SK-N-SH (cell line): ENCODE results near the gene SHMT2. TPM values are rescaled to one million over a fixed set of nuclear protein-coding genes. Genes with fewer than 3 reads are reported as not detected.

Experiments
- CTCF ChIA-PET: fragments of 300-600, 350-600 bp; formaldehyde crosslinking; extraction: SDS; loops from one replicate; lab custom pipeline; 2021; lab: Yijun Ruan, JAX
- POLR2A ChIA-PET: fragments of 350-600 bp; sonication (Branson Sonifier 250); formaldehyde crosslinking; extraction: SDS; loops from one replicate; lab custom pipeline; 2020; ENCODE audit warnings: antibody characterized with exemption, inconsistent platforms; lab: Yijun Ruan, JAX
- DNase-seq: peaks from one replicate; pipeline ENCODE4 v3.0.0; 2012
- H2AFZ ChIP-seq: fragments of 200-600 bp; sonication (generic); 2 replicates; pipeline ENCODE4 v1.8.1; 2016; ENCODE audit warnings: antibody characterized with exemption, mild to moderate bottlenecking, low read depth
- H3F3A ChIP-seq: fragments of 200-600 bp; sonication (generic); replicated peaks from 2 replicates; pipeline ENCODE3; 2016; ENCODE audit warnings: antibody characterized with exemption, mild to moderate bottlenecking; ENCODE audit not compliant: insufficient read depth
- H3K27ac ChIP-seq, 2 experiments: fragments of 200-500 bp in 1 of 2; fragments of 200-600 bp in 1 of 2; sonication (Bioruptor generic) in 1 of 2; sonication (generic), shearing (Covaris generic) in 1 of 2; 2 replicates each; pipeline versions ENCODE4 v1.5.1 to v1.6.1; 2014 to 2016; ENCODE audit warnings: low read depth in 2 of 2, inconsistent platforms in 1 of 2, low read length in 1 of 2, mild to moderate bottlenecking in 1 of 2, mixed read lengths in 1 of 2
- H3K27me3 ChIP-seq: fragments of 200-600 bp; sonication (generic), shearing (Covaris generic); 2 replicates; pipeline ENCODE4 v1.6.1; 2016; ENCODE audit warnings: mixed run types; ENCODE audit not compliant: insufficient read depth
- H3K36me3 ChIP-seq, 2 experiments: fragments of 200-500 bp in 1 of 2; fragments of 200-600 bp in 1 of 2; sonication (Bioruptor generic) in 1 of 2; sonication (generic) in 1 of 2; replicated peaks in 1 of 2; 2 replicates each; pipeline versions ENCODE3 to v1.5.1; 2014 to 2016; ENCODE audit warnings: low read length in 1 of 2, mild to moderate bottlenecking in 1 of 2; ENCODE audit not compliant: insufficient read depth in 2 of 2, control insufficient read depth in 1 of 2
- H3K4me1 ChIP-seq, 2 experiments: fragments of 200-500 bp in 1 of 2; fragments of 200-600 bp in 1 of 2; sonication (Bioruptor generic) in 1 of 2; sonication (generic), shearing (Covaris generic) in 1 of 2; 2 replicates each; pipeline versions ENCODE4 v1.5.1 to v1.6.1; 2014 to 2016; ENCODE audit warnings: low read depth in 1 of 2, low read length in 1 of 2, mixed run types in 1 of 2; ENCODE audit not compliant: insufficient read depth in 2 of 2, control insufficient read depth in 1 of 2
- H3K4me2 ChIP-seq: fragments of 200-600 bp; sonication (generic), shearing (Covaris generic); 2 replicates; pipeline ENCODE4 v1.6.1; 2017; ENCODE audit warnings: mixed run types
- H3K4me3 ChIP-seq, 2 experiments: fragments of 200-500 bp in 1 of 2; fragments of 200-600 bp in 1 of 2; sonication (Bioruptor generic) in 1 of 2; sonication (generic), shearing (Covaris generic) in 1 of 2; 2 replicates each; pipeline versions ENCODE4 v1.5.1 to v1.8.1; 2014 to 2016; ENCODE audit warnings: low read depth in 2 of 2, inconsistent platforms in 1 of 2, low read length in 1 of 2, mild to moderate bottlenecking in 1 of 2, mixed read lengths in 1 of 2, moderate library complexity in 1 of 2
- H3K79me2 ChIP-seq: fragments of 200-600 bp; sonication (generic); 2 replicates; pipeline ENCODE4 v1.8.1; 2017; ENCODE audit warnings: mild to moderate bottlenecking; ENCODE audit not compliant: insufficient read depth
- H3K9ac ChIP-seq: fragments of 200-600 bp; sonication (generic); 2 replicates; pipeline ENCODE4 v1.6.1; 2017; ENCODE audit warnings: mixed run types
- H3K9me2 ChIP-seq: fragments of 200-600 bp; sonication (generic); 2 replicates; pipeline ENCODE4 v1.6.1; 2017; ENCODE audit warnings: mixed run types
- H3K9me3 ChIP-seq: fragments of 200-600 bp; sonication (generic); 2 replicates; pipeline ENCODE4 v1.6.1; 2017; ENCODE audit warnings: mixed run types, mild to moderate bottlenecking, moderate library complexity
- H4K20me1 ChIP-seq: fragments of 200-600 bp; sonication (generic); 2 replicates; pipeline ENCODE4 v1.6.1; 2017; ENCODE audit warnings: mild to moderate bottlenecking, mixed run types; ENCODE audit not compliant: insufficient read depth
- EZH2phosphoT487 ChIP-seq: fragments of 200-600 bp; sonication (generic); IDR thresholded peaks from 2 replicates; pipeline ENCODE4 v1.6.1; 2017; ENCODE audit warnings: low read depth, mixed run types, mild to moderate bottlenecking, antibody characterized with exemption, moderate library complexity, borderline replicate concordance
- FOSL2 ChIP-seq: IDR thresholded peaks from 2 replicates; pipeline ENCODE4 v1.4.0; 2012; ENCODE audit warnings: low read depth, mild to moderate bottlenecking, moderate library complexity, borderline replicate concordance
- FOXJ3 ChIP-seq: sonication (generic); formaldehyde crosslinking; IDR thresholded peaks from 2 replicates; pipeline ENCODE4 v1.5.1; 2020; ENCODE audit warnings: mild to moderate bottlenecking, missing genetic modification reagents
- FOXM1 ChIP-seq: IDR thresholded peaks from 2 replicates; pipeline ENCODE4 v1.4.0; 2012; ENCODE audit warnings: low read depth, mild to moderate bottlenecking
- GATA2 ChIP-seq: sonication (generic); formaldehyde crosslinking; IDR thresholded peaks from 2 replicates; pipeline ENCODE4 v1.5.0; 2020; ENCODE audit warnings: mild to moderate bottlenecking, missing genetic modification reagents
- NRF1 ChIP-seq: IDR thresholded peaks from 2 replicates; pipeline ENCODE4 v1.6.1; 2012; ENCODE audit warnings: low read depth, mild to moderate bottlenecking, low read length
- RAD21 ChIP-seq: IDR thresholded peaks from 2 replicates; pipeline ENCODE4 v1.6.1; 2012; ENCODE audit warnings: mild to moderate bottlenecking, low read length
- SIN3A ChIP-seq: IDR thresholded peaks from 2 replicates; pipeline ENCODE4 v1.6.1; 2012; ENCODE audit warnings: low read depth, mild to moderate bottlenecking, low read length, moderate library complexity, borderline replicate concordance
- WGBS: methylation state at CpG from one replicate; pipeline ENCODE4 v1.1.6; 2017; ENCODE audit warnings: low lambda C conversion rate; 5-methylcytosine and 5-hydroxymethylcytosine counted together
- polyA plus RNA-seq, 3 experiments: library from polyadenylated mRNA; depleted of rRNA; stranded (reverse); fragments of >200 nt; gene quantifications; 2 replicates each; pipeline ENCODE4 v1.2.3, GENCODE V29; 2012
- TF ChIP-seq, protein P1 (sequence below): fragments of 150-350 bp; IDR thresholded peaks from 2 replicates; pipeline ENCODE4 v1.6.1; 2017; ENCODE audit warnings: antibody characterized with exemption, low read length, low read depth, borderline replicate concordance
- TF ChIP-seq, protein P2 (sequence below): IDR thresholded peaks from 2 replicates; pipeline ENCODE4 v1.4.0; 2012; ENCODE audit warnings: low read depth, borderline replicate concordance
- TF ChIP-seq, protein P3 (sequence below): IDR thresholded peaks from 2 replicates; pipeline ENCODE4 v1.4.0; 2012; ENCODE audit warnings: low read depth
- TF ChIP-seq, protein P4 (sequence below): IDR thresholded peaks from 2 replicates; pipeline ENCODE4 v1.6.1; 2012; ENCODE audit warnings: mild to moderate bottlenecking, low read depth, low read length, moderate library complexity

The SHMT2 gene
- polyA plus RNA-seq, 1 of the 3 experiments (the other 2 are of a cell fraction): 204 TPM

DNA sequence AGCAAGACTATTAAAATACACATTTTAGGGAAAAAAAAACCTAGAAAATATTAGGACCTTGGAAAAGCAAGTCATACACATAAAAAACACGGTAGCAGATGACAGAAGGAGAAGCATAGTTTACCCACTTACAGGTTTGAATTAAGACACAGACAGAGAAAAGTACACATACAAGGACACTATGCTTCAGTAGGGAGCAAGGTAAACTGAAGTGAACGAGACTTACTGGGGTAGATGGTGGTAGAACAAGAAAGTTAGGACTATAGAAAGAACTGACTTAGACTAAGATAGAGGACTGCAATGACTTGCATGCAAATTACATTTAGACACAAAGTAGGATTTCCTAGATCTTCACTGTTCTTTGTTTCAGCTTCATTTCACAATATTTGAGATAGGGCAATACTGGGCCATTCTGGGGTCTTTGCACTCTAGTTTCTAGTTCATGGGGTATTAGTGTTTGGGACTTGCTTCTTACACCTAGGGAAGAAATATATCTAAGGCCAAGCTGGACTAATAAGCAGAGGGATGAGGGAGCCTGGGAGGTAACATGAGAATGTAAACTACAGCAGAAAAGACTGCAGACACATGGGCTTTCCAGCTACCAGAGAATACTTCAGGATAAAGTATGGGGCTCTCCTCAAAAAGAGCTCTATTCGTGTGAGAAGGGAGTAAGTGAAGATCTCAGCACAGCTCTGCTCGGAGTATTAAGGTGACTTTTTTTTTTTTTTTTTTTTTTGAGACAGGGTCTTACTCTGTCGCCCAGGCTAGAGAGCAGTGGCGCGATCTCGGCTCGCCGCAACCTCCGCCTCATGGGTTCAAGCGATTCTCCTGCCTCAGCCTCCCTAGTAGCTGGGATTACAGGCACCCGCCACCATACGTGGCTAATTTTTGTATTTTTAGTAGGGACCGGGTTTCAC, 49.2 kb downstream of the SHMT2 start:
- no peaks in the 10 kb centered on the region for H3K27me3 ChIP-seq
- ChIA-PET CTCF (interaction anchor here (0.9 to 2.5 kb wide), 9 partner anchors 13 to 180 kb away, joined by 3 to 14 read pairs (median 4); no protein-coding TSS in a partner anchor), POLR2A (interaction anchor here (0.6 kb wide), 1 partner anchor 14 kb away, joined by 3 read pairs; no protein-coding TSS in a partner anchor)
- H3K36me3 ChIP-seq: peaks cover 18% of the 10 kb centered on the region in 2 experiments
- no peaks in the 10 kb centered on the region for H3K9me2 ChIP-seq
- DNase-seq: no peak
- no peak overlapping the region for H3K27ac ChIP-seq
- H3K4me1 ChIP-seq: peaks cover 2 to 13% of the 10 kb centered on the region in 2 experiments; a peak in 2 of 4 replicates
- H3K4me2 ChIP-seq: no peak overlapping the region
- no peaks in the 10 kb centered on the region; the same call in 1 of the 2 replicates for H3K79me2 ChIP-seq
- 94% methylated on average over 15 of the region's 15 CpGs for WGBS
- no peak overlapping the region for H3K4me3 ChIP-seq
- H3F3A ChIP-seq: peaks cover 19% of the 10 kb centered on the region
- H3K9me3 ChIP-seq: no peaks in the 10 kb centered on the region
- H4K20me1 ChIP-seq: no peaks in the 10 kb centered on the region
- TF ChIP-seq NRF1: no peak
- no peak for TF ChIP-seq SIN3A
- TF ChIP-seq, protein P1, sequence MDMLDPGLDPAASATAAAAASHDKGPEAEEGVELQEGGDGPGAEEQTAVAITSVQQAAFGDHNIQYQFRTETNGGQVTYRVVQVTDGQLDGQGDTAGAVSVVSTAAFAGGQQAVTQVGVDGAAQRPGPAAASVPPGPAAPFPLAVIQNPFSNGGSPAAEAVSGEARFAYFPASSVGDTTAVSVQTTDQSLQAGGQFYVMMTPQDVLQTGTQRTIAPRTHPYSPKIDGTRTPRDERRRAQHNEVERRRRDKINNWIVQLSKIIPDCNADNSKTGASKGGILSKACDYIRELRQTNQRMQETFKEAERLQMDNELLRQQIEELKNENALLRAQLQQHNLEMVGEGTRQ: no peak
- no peak for TF ChIP-seq RAD21
- TF ChIP-seq FOXM1: no peak
- no peak for TF ChIP-seq FOSL2
- TF ChIP-seq, protein P2, sequence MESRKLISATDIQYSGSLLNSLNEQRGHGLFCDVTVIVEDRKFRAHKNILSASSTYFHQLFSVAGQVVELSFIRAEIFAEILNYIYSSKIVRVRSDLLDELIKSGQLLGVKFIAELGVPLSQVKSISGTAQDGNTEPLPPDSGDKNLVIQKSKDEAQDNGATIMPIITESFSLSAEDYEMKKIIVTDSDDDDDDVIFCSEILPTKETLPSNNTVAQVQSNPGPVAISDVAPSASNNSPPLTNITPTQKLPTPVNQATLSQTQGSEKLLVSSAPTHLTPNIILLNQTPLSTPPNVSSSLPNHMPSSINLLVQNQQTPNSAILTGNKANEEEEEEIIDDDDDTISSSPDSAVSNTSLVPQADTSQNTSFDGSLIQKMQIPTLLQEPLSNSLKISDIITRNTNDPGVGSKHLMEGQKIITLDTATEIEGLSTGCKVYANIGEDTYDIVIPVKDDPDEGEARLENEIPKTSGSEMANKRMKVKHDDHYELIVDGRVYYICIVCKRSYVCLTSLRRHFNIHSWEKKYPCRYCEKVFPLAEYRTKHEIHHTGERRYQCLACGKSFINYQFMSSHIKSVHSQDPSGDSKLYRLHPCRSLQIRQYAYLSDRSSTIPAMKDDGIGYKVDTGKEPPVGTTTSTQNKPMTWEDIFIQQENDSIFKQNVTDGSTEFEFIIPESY: no peak
- TF ChIP-seq FOXJ3: no peak
- TF ChIP-seq GATA2 (CRISPR knock-in tag): no peak
- TF ChIP-seq, protein P3, sequence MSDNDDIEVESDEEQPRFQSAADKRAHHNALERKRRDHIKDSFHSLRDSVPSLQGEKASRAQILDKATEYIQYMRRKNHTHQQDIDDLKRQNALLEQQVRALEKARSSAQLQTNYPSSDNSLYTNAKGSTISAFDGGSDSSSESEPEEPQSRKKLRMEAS: no peak
- TF ChIP-seq, protein P4, sequence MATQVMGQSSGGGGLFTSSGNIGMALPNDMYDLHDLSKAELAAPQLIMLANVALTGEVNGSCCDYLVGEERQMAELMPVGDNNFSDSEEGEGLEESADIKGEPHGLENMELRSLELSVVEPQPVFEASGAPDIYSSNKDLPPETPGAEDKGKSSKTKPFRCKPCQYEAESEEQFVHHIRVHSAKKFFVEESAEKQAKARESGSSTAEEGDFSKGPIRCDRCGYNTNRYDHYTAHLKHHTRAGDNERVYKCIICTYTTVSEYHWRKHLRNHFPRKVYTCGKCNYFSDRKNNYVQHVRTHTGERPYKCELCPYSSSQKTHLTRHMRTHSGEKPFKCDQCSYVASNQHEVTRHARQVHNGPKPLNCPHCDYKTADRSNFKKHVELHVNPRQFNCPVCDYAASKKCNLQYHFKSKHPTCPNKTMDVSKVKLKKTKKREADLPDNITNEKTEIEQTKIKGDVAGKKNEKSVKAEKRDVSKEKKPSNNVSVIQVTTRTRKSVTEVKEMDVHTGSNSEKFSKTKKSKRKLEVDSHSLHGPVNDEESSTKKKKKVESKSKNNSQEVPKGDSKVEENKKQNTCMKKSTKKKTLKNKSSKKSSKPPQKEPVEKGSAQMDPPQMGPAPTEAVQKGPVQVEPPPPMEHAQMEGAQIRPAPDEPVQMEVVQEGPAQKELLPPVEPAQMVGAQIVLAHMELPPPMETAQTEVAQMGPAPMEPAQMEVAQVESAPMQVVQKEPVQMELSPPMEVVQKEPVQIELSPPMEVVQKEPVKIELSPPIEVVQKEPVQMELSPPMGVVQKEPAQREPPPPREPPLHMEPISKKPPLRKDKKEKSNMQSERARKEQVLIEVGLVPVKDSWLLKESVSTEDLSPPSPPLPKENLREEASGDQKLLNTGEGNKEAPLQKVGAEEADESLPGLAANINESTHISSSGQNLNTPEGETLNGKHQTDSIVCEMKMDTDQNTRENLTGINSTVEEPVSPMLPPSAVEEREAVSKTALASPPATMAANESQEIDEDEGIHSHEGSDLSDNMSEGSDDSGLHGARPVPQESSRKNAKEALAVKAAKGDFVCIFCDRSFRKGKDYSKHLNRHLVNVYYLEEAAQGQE: no peak
- TF ChIP-seq EZH2phosphoT487: no peak
- H2AFZ ChIP-seq: no peak overlapping the region
- no peak overlapping the region for H3K9ac ChIP-seq
